SU-DHL-6 (cell line): Measurements from ENCODE around the gene PDE7B.

Experiments
- CTCF ChIP-seq: fragments of 200-600 bp; sonication (generic); IDR thresholded peaks from one replicate; pipeline ENCODE4 v1.5.1; 2017; ENCODE audit warnings: antibody characterized with exemption, mild to moderate bottlenecking, low read length, moderate library complexity; ENCODE audit not compliant: insufficient read depth, poor library complexity, severe bottlenecking
- EZH2phosphoT487 ChIP-seq: fragments of 200-600 bp; sonication (generic), shearing (Covaris generic); conservative IDR thresholded peaks from 2 replicates; pipeline ENCODE4 v1.6.1; 2018; ENCODE audit warnings: mild to moderate bottlenecking, antibody characterized with exemption, low read length, moderate library complexity, mixed read lengths

GRCh38 chr6:135815216-135815615 is 36.3 kb upstream of the PDE7B start:
- TF ChIP-seq CTCF = no peak
- TF ChIP-seq EZH2phosphoT487 = no peak
